ENCODE results near the gene MZT1.

MZT1 gene

GRCh38 chr13:72680353-72680752 lies 47.1 kb downstream of the MZT1 start:
- DNase-seq (ENCODE audit: low spot score) = no peak

- no peak for DNase-seq (ENCODE audit: low spot score)
Measured at GRCh38 chr13:72678312-72678711, 49.1 kb downstream of the MZT1 start.

DNA sequence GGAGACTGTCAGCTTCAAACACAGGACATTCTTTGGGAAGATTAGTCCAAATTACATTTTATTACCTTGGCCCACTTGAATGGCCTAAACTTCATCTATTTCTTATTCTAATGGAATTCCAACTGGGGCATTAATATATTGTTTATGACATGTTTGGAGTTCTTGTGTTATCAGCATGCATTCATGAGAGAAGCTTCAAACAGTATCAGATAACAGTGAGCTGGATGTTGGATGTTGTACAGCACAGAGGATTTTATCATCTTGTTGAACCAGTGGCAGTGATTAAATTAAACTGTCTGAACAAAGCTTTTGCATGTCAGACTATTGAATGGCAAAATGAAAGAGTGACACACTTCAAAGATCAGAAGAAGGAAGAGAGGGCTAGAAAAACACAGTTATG lies 50.0 kb downstream of the MZT1 start:
- DNase-seq (ENCODE audit: low spot score) = no peak

GRCh38 chr13:72666391-72666790 lies 61.0 kb downstream of the MZT1 start:
- no peak for DNase-seq (ENCODE audit: low spot score)

- no peak for DNase-seq (ENCODE audit: low spot score)
Measured at GRCh38 chr13:72662548-72662947, 64.9 kb downstream of the MZT1 start.

All from NAMALWA (cell line).